Neural cell (in vitro differentiated cells): ENCODE data around the gene ACBD3.

Experiments used
- CTCF ChIP-seq: fragments of 450-650 bp; IDR thresholded peaks from 2 replicates; pipeline ENCODE4 v1.5.1; 2014; ENCODE audit warnings: antibody characterized with exemption, mild to moderate bottlenecking, moderate library complexity; ENCODE audit not compliant: poor library complexity, severe bottlenecking
- EZH2 ChIP-seq: fragments of 200-600, 300-800 bp; shearing (Covaris generic), sonication (generic); IDR thresholded peaks from 2 replicates; pipeline ENCODE4 v1.6.1; 2014; ENCODE audit warnings: antibody characterized with exemption, low read length, borderline replicate concordance, mild to moderate bottlenecking; ENCODE audit not compliant: insufficient read depth, poor library complexity, severe bottlenecking
- MXI1 ChIP-seq: fragments of 450-650 bp; conservative IDR thresholded peaks from 2 replicates; pipeline ENCODE4 v1.6.1; 2014; ENCODE audit warnings: antibody characterized with exemption, mild to moderate bottlenecking; ENCODE audit not compliant: poor library complexity, severe bottlenecking
- POLR2AphosphoS5 ChIP-seq: IDR thresholded peaks from 2 replicates; pipeline ENCODE4 v1.6.1; 2012
- RAD21 ChIP-seq: fragments of 450-650 bp; conservative IDR thresholded peaks from 2 replicates; pipeline ENCODE4 v1.6.1; 2014; ENCODE audit warnings: antibody characterized with exemption, mild to moderate bottlenecking, moderate library complexity
- TAF1 ChIP-seq: IDR thresholded peaks from 2 replicates; pipeline ENCODE4 v1.6.1; 2012; ENCODE audit warnings: low read depth
- TF ChIP-seq, protein P1 (sequence below): IDR thresholded peaks from 2 replicates; pipeline ENCODE4 v1.6.1; 2012; ENCODE audit warnings: borderline replicate concordance

- TF ChIP-seq EZH2 = no peak
- TF ChIP-seq CTCF = no peak
- no peak for TF ChIP-seq TAF1
- TF ChIP-seq, protein P1, sequence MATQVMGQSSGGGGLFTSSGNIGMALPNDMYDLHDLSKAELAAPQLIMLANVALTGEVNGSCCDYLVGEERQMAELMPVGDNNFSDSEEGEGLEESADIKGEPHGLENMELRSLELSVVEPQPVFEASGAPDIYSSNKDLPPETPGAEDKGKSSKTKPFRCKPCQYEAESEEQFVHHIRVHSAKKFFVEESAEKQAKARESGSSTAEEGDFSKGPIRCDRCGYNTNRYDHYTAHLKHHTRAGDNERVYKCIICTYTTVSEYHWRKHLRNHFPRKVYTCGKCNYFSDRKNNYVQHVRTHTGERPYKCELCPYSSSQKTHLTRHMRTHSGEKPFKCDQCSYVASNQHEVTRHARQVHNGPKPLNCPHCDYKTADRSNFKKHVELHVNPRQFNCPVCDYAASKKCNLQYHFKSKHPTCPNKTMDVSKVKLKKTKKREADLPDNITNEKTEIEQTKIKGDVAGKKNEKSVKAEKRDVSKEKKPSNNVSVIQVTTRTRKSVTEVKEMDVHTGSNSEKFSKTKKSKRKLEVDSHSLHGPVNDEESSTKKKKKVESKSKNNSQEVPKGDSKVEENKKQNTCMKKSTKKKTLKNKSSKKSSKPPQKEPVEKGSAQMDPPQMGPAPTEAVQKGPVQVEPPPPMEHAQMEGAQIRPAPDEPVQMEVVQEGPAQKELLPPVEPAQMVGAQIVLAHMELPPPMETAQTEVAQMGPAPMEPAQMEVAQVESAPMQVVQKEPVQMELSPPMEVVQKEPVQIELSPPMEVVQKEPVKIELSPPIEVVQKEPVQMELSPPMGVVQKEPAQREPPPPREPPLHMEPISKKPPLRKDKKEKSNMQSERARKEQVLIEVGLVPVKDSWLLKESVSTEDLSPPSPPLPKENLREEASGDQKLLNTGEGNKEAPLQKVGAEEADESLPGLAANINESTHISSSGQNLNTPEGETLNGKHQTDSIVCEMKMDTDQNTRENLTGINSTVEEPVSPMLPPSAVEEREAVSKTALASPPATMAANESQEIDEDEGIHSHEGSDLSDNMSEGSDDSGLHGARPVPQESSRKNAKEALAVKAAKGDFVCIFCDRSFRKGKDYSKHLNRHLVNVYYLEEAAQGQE = no peak
- no peak for TF ChIP-seq POLR2AphosphoS5
- TF ChIP-seq MXI1 = no peak
- TF ChIP-seq RAD21 = no peak
These were observed 36.7 kb upstream of the ACBD3 start, which contains the start of gene MIXL1 for GRCh38 chr1:226223157-226223785.
